Chondrocyte (in vitro differentiated cells): ENCODE results near the gene S100A10. TPM values are rescaled to one million over a fixed set of nuclear protein-coding genes. Genes with fewer than 3 reads are reported as not detected.

Experiments used
- DNase-seq: peaks from one replicate; pipeline ENCODE4 v3.0.0; 2021; ENCODE audit warnings: mixed read lengths, low spot score
- H3K27ac Mint-ChIP-seq: one replicate; pipeline ENCODE4 v1.8.0; 2021; ENCODE audit warnings: mild to moderate bottlenecking, moderate library complexity, mixed read lengths; ENCODE audit not compliant: unreplicated experiment
- H3K27me3 Mint-ChIP-seq: 2 replicates; pipeline ENCODE4 v1.8.0; 2021; ENCODE audit warnings: low read depth, mixed read lengths
- H3K36me3 Mint-ChIP-seq: 2 replicates; pipeline ENCODE4 v1.8.0; 2021; ENCODE audit warnings: low read depth, mixed read lengths
- H3K4me1 Mint-ChIP-seq: 2 replicates; pipeline ENCODE4 v1.8.0; 2021; ENCODE audit warnings: low read depth, mild to moderate bottlenecking, mixed read lengths
- H3K4me3 Mint-ChIP-seq: one replicate; pipeline ENCODE4 v1.8.0; 2021; ENCODE audit warnings: mild to moderate bottlenecking, moderate library complexity, mixed read lengths; ENCODE audit not compliant: unreplicated experiment
- H3K9me3 Mint-ChIP-seq: 2 replicates; pipeline ENCODE4 v1.8.0; 2021; ENCODE audit warnings: low read depth, mixed read lengths
- CTCF ChIP-seq: fragments of 200-600 bp; sonication (generic); IDR thresholded peaks from 2 replicates; pipeline ENCODE4 v1.5.0; 2021; ENCODE audit warnings: antibody characterized with exemption, mild to moderate bottlenecking, moderate library complexity
- total RNA-seq: library from RNA; stranded (reverse); gene quantifications from 3 replicates; pipeline ENCODE4 v1.2.1, GENCODE V29; 2021

S100A10 gene
- total RNA-seq, 1 donor from 2014 or later: 560 TPM

GRCh38 chr1:151976858-151977257 lies 16.8 kb downstream of the S100A10 start:
- H3K36me3 Mint-ChIP-seq: peaks cover 4% of the 10 kb centered on the region
- no peak for DNase-seq
- H3K27me3 Mint-ChIP-seq: no peaks in the 10 kb centered on the region

GRCh38 chr1:151976015-151976343 lies 17.7 kb downstream of the S100A10 start:
- H3K4me3 Mint-ChIP-seq: no peak overlapping the region
- peaks cover 58% of the 10 kb centered on the region for H3K4me1 Mint-ChIP-seq
- H3K27me3 Mint-ChIP-seq: no peaks in the 10 kb centered on the region
- TF ChIP-seq CTCF: no peak
- DNase-seq: no peak
- no peaks in the 10 kb centered on the region for H3K9me3 Mint-ChIP-seq
- no peak overlapping the region for H3K27ac Mint-ChIP-seq
- H3K36me3 Mint-ChIP-seq: no peaks in the 10 kb centered on the region

More at GRCh38 chr1:151976858-151977257, 16.8 kb downstream of the S100A10 start:
- no peak for TF ChIP-seq CTCF
- H3K4me1 Mint-ChIP-seq: peaks cover 66% of the 10 kb centered on the region
- H3K9me3 Mint-ChIP-seq: no peaks in the 10 kb centered on the region
- H3K27ac Mint-ChIP-seq: peak overlapping the region; percentile 55
- no peak overlapping the region for H3K4me3 Mint-ChIP-seq

- Mint-ChIP-seq H3K27ac (no peak overlapping the region), H3K4me3 (no peak overlapping the region), H3K27me3 (no peaks in the 10 kb centered on the region), H3K36me3 (no peaks in the 10 kb centered on the region), H3K9me3 (no peaks in the 10 kb centered on the region), H3K4me1 (peaks cover 56% of the 10 kb centered on the region)
- DNase-seq: no peak
- no peak for TF ChIP-seq CTCF
Measured at GRCh38 chr1:151975311-151976014, 18.2 kb downstream of the S100A10 start.

- no peak for DNase-seq
- Mint-ChIP-seq H3K9me3 (no peaks in the 10 kb centered on the region), H3K27me3 (no peaks in the 10 kb centered on the region), H3K4me3 (no peak overlapping the region), H3K36me3 (no peaks in the 10 kb centered on the region), H3K27ac (peak overlapping the region; percentile 34), H3K4me1 (peaks cover 52% of the 10 kb centered on the region)
- no peak for TF ChIP-seq CTCF
Measured at GRCh38 chr1:151972542-151973248, 21.0 kb downstream of the S100A10 start.

GRCh38 chr1:151970626-151971025 lies 23.0 kb downstream of the S100A10 start:
- Mint-ChIP-seq H3K36me3 (no peaks in the 10 kb centered on the region), H3K4me1 (peaks cover 38% of the 10 kb centered on the region), H3K9me3 (no peaks in the 10 kb centered on the region), H3K27ac (no peak overlapping the region), H3K4me3 (no peak overlapping the region), H3K27me3 (no peaks in the 10 kb centered on the region)
- DNase-seq: no peak
- TF ChIP-seq CTCF: no peak
